GM18867 (cell line): Measurements from ENCODE around the gene HOXA9.

Experiments
- ATAC-seq: cut with Tn5 transposase; IDR thresholded peaks from one replicate; pipeline ENCODE4 v1.9.1; 2021; ENCODE audit warnings: mild to moderate bottlenecking, moderate library complexity; ENCODE audit not compliant: unreplicated experiment

HOXA9 gene

GRCh38 chr7:27188386-27189294 is 23.3 kb upstream of the HOXA9 start:
- ATAC-seq, result no peak

- ATAC-seq, result no peak
These were observed 22.4 kb upstream of the HOXA9 start for GRCh38 chr7:27187475-27188385.

GRCh38 chr7:27186668-27187474 is 21.5 kb upstream of the HOXA9 start:
- ATAC-seq, result no peak

GRCh38 chr7:27185854-27186667 is 20.7 kb upstream of the HOXA9 start:
- ATAC-seq, result no peak

- no peak for ATAC-seq
These were observed 19.9 kb upstream of the HOXA9 start, which contains the start of gene HOXA11 for GRCh38 chr7:27185013-27185853. Gene HOXA11, minus strand, starts transcription at chr7:27185232. Its CDS starts 88 bp downstream, at chr7:27185144.

GRCh38 chr7:27184337-27185012 is 19.1 kb upstream of the HOXA9 start:
- peak; percentile 55 for ATAC-seq

GRCh38 chr7:27183682-27184336 is 18.5 kb upstream of the HOXA9 start:
- no peak for ATAC-seq

GRCh38 chr7:27182861-27183681 is 17.7 kb upstream of the HOXA9 start:
- no peak for ATAC-seq

- no peak for ATAC-seq
These were observed 17.0 kb upstream of the HOXA9 start for GRCh38 chr7:27182285-27182841.

GRCh38 chr7:27181795-27182275 is 16.5 kb upstream of the HOXA9 start:
- ATAC-seq, result no peak

GRCh38 chr7:27180431-27181420 is 15.4 kb upstream of the HOXA9 start:
- ATAC-seq, result no peak

GRCh38 chr7:27179503-27180430 is 14.4 kb upstream of the HOXA9 start:
- ATAC-seq, result peak; percentile 50

- no peak for ATAC-seq
These were observed 13.7 kb upstream of the HOXA9 start for GRCh38 chr7:27179030-27179429.

GRCh38 chr7:27178366-27178765 is 13.0 kb upstream of the HOXA9 start:
- ATAC-seq, result no peak
